A549 (cell line): ENCODE data around the gene ODAPH. TPM values are rescaled to one million over a fixed set of nuclear protein-coding genes. Genes with fewer than 3 reads are reported as not detected.

Experiments
- ATAC-seq, 2 experiments: fragments of 200-7000 bp in 1 of 2; fragments of >200 bp in 1 of 2; cut with Nextera tagmentation in 1 of 2; cut with Tn5 transposase in 1 of 2; 3 replicates each; pipeline versions ENCODE4 v1.8.0 to v1.9.1; 2018 to 2020; ENCODE audit warnings: mild to moderate bottlenecking in 1 of 2, moderate library complexity in 1 of 2
- CTCF ChIA-PET: fragments of 300-600 bp; sonication (Branson Sonifier 250); formaldehyde crosslinking; extraction: SDS; loops from one replicate; lab custom pipeline; 2021; ENCODE audit warnings: antibody characterized with exemption, inconsistent platforms; lab: Yijun Ruan, JAX
- POLR2A ChIA-PET: fragments of 350-600 bp; formaldehyde crosslinking; extraction: SDS; loops from one replicate; lab custom pipeline; 2021; ENCODE audit warnings: antibody characterized with exemption, inconsistent platforms; lab: Yijun Ruan, JAX
- DNase-seq, 2 experiments: peaks; one replicate each; pipeline versions ENCODE4 v3.0.0 to v3.0.0-alpha.2; 2011 to 2016; ENCODE audit warnings: low read depth in 1 of 2, low spot score in 1 of 2
- FAIRE-seq: peaks from 2 replicates; lab custom pipeline; 2011; peaks lifted over from hg19 to GRCh38; lab: Jason Lieb, UNC
- H3K27ac ChIP-seq, 2 experiments: fragments of >200 bp; sonication (Bioruptor Twin); formaldehyde crosslinking; 3 replicates each; pipeline ENCODE4 v1.5.1; 2016 to 2017
- H3K4me1 ChIP-seq: fragments of >200 bp; sonication (Bioruptor Twin); formaldehyde crosslinking; 3 replicates; pipeline ENCODE4 v1.6.1; 2016
- H3K4me2 ChIP-seq: fragments of >200 bp; sonication (Bioruptor Twin); formaldehyde crosslinking; 3 replicates; pipeline ENCODE4 v1.6.1; 2016
- H3K4me3 ChIP-seq: fragments of >200 bp; sonication (Bioruptor Twin); formaldehyde crosslinking; 3 replicates; pipeline ENCODE4 v1.5.1; 2016
- H3K9me3 ChIP-seq: fragments of >200 bp; sonication (Bioruptor Twin); formaldehyde crosslinking; 3 replicates; pipeline ENCODE4 v1.6.1; 2016
- CBX8 ChIP-seq: fragments of 200-600 bp; sonication (generic); IDR thresholded peaks from 2 replicates; pipeline ENCODE4 v1.6.1; 2016
- CEBPB ChIP-seq, 2 experiments: fragments of >200 bp in 1 of 2; sonication (Bioruptor Twin) in 1 of 2; formaldehyde crosslinking in 1 of 2; IDR thresholded peaks; 2 replicates each; pipeline ENCODE4 v1.6.1; 2012 to 2016
- ESRRA ChIP-seq: fragments of 150-350 bp; IDR thresholded peaks from 2 replicates; pipeline ENCODE4 v1.6.1; 2014; ENCODE audit warnings: mild to moderate bottlenecking, low read length, borderline replicate concordance
- FOSL2 ChIP-seq, 2 experiments: fragments of 450-650 bp in 1 of 2; fragments of >200 bp in 1 of 2; sonication (Bioruptor Twin) in 1 of 2; formaldehyde crosslinking; IDR thresholded peaks; 2 replicates each; pipeline versions ENCODE4 v1.5.0 to v1.6.1; 2016 to 2020; ENCODE audit warnings: mild to moderate bottlenecking in 1 of 2, moderate library complexity in 1 of 2
- HEYL ChIP-seq: fragments of 250-450 bp; sonication (Bioruptor Pico); IDR thresholded peaks from 2 replicates; pipeline ENCODE4 v1.8.0; 2021; ENCODE audit warnings: mild to moderate bottlenecking, moderate library complexity
- HOXA7 ChIP-seq: fragments of 250-450 bp; sonication (Bioruptor Pico); IDR thresholded peaks from 2 replicates; pipeline ENCODE4 v1.5.0; 2020; ENCODE audit warnings: mild to moderate bottlenecking, moderate library complexity
- MAFK ChIP-seq: fragments of 450-650 bp; IDR thresholded peaks from 2 replicates; pipeline ENCODE4 v1.6.1; 2014; ENCODE audit not compliant: partially characterized antibody
- NFE2L2 ChIP-seq: fragments of 150-350 bp; conservative IDR thresholded peaks from 2 replicates; pipeline ENCODE4 v1.6.1; 2014; ENCODE audit warnings: low read length
- NPAS2 ChIP-seq: fragments of 250-450 bp; sonication (Bioruptor Pico); IDR thresholded peaks from 2 replicates; pipeline ENCODE4 v1.8.0; 2022; ENCODE audit warnings: mild to moderate bottlenecking, moderate library complexity, borderline replicate concordance
- NR3C1 ChIP-seq: fragments of >200 bp; sonication (Bioruptor Twin); formaldehyde crosslinking; IDR thresholded peaks from 3 replicates; pipeline ENCODE4 v1.6.1; 2017
- PHF8 ChIP-seq: fragments of 200-600 bp; sonication (generic); IDR thresholded peaks from 2 replicates; pipeline ENCODE4 v1.6.1; 2016; ENCODE audit warnings: low read depth, mild to moderate bottlenecking, antibody characterized with exemption, moderate library complexity, borderline replicate concordance
- RCOR1 ChIP-seq: fragments of 150-350 bp; IDR thresholded peaks from 2 replicates; pipeline ENCODE4 v1.6.1; 2014; ENCODE audit warnings: antibody characterized with exemption, low read length, low read depth
- TFCP2L1 ChIP-seq: fragments of 250-450 bp; sonication (Bioruptor Pico); IDR thresholded peaks from 2 replicates; pipeline ENCODE4 v1.5.0; 2021; ENCODE audit warnings: mild to moderate bottlenecking
- TP53 ChIP-seq: fragments of 250-450 bp; sonication (Bioruptor Pico); IDR thresholded peaks from 2 replicates; pipeline ENCODE4 v1.5.0; 2021; ENCODE audit warnings: mild to moderate bottlenecking, moderate library complexity
- ZC3H11A ChIP-seq: fragments of 450-650 bp; IDR thresholded peaks from 2 replicates; pipeline ENCODE4 v1.6.1; 2014; ENCODE audit warnings: antibody characterized with exemption, mild to moderate bottlenecking
- ZFP36 ChIP-seq: fragments of 450-650 bp; IDR thresholded peaks from 2 replicates; pipeline ENCODE4 v1.6.1; 2014; ENCODE audit warnings: borderline replicate concordance; ENCODE audit not compliant: partially characterized antibody
- ZNF302 ChIP-seq: fragments of 250-450 bp; sonication (Bioruptor Pico); IDR thresholded peaks from 2 replicates; pipeline ENCODE4 v1.9.0; 2021; ENCODE audit warnings: inconsistent platforms, mild to moderate bottlenecking, moderate library complexity
- ZSCAN20 ChIP-seq: fragments of 250-450 bp; sonication (Bioruptor Pico); IDR thresholded peaks from 2 replicates; pipeline ENCODE4 v1.8.0; 2022; ENCODE audit warnings: mild to moderate bottlenecking, moderate library complexity
- WGBS: methylation state at CpG from one replicate; pipeline ENCODE4 v1.1.6; 2017; ENCODE audit errors: missing lambda C conversion rate; 5-methylcytosine and 5-hydroxymethylcytosine counted together
- polyA plus RNA-seq, 4 experiments: library from polyadenylated mRNA; depleted of rRNA in 3 of 4; stranded (reverse); fragments of >200 nt; fragmentation: RNase III in 1 of 4; extraction: RNeasy Plus Mini Kit Qiagen cat#74134 plus additional on column Dnase treatment in 1 of 4; gene quantifications; 2 replicates in 3 of 4; 3 replicates in 1 of 4; pipeline ENCODE4 v1.2.3, GENCODE V29; 2011 to 2017
- TF ChIP-seq, protein P1 (sequence below): fragments of >200 bp; sonication (Bioruptor Twin); formaldehyde crosslinking; IDR thresholded peaks from 3 replicates; pipeline ENCODE4 v1.6.1; 2016
- TF ChIP-seq, protein P2 (sequence below): fragments of 250-450 bp; sonication (Bioruptor Pico); IDR thresholded peaks from 2 replicates; pipeline ENCODE4 v1.5.0; 2021; ENCODE audit warnings: mild to moderate bottlenecking, moderate library complexity, borderline replicate concordance
- TF ChIP-seq, protein P3 (sequence below): IDR thresholded peaks from 2 replicates; pipeline ENCODE4 v1.6.1; 2012
- TF ChIP-seq, protein P4 (sequence below): IDR thresholded peaks from 2 replicates; pipeline ENCODE4 v1.6.1; 2012

ODAPH gene
- polyA plus RNA-seq, 2 of the 4 experiments (the other 2 are of a cell fraction), result 0.06 to 0.08 TPM

DNA sequence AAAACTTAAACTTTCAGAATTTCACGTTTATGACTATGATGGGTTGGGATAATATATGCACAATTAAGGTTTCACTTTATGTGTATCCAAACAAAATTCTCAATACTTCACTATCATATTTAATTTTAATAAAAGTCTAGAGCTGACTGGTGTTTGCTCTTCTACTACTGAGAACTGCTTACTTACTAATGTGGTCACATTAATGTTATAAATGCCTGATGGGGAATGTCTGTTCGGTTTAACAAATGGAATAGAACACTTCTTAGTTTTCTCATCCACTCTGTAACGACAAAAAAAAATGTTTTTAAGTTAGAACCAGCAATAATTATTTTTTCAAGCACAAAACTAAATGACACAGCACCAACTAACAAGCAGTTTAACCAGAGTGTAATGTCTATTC is 40.2 kb downstream of the ODAPH start:
- TF ChIP-seq, protein P1, sequence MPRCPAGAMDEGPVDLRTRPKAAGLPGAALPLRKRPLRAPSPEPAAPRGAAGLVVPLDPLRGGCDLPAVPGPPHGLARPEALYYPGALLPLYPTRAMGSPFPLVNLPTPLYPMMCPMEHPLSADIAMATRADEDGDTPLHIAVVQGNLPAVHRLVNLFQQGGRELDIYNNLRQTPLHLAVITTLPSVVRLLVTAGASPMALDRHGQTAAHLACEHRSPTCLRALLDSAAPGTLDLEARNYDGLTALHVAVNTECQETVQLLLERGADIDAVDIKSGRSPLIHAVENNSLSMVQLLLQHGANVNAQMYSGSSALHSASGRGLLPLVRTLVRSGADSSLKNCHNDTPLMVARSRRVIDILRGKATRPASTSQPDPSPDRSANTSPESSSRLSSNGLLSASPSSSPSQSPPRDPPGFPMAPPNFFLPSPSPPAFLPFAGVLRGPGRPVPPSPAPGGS, result no peak
- TF ChIP-seq, all 56 proteins: peak for 0
- Histone ChIP-seq H3K27ac (no peak overlapping the region), H3K9me3 (no peaks in the 10 kb centered on the region), H3K4me3 (no peak overlapping the region), H3K4me2 (no peak overlapping the region), H3K4me1 (no peaks in the 10 kb centered on the region)
- ChIA-PET POLR2A (no interaction called here), CTCF (no interaction called here)
- no peak for ATAC-seq
- 60% methylated on average over 3 of the region's 3 CpGs for WGBS
- FAIRE-seq, result no peak
- no peak for DNase-seq

DNA sequence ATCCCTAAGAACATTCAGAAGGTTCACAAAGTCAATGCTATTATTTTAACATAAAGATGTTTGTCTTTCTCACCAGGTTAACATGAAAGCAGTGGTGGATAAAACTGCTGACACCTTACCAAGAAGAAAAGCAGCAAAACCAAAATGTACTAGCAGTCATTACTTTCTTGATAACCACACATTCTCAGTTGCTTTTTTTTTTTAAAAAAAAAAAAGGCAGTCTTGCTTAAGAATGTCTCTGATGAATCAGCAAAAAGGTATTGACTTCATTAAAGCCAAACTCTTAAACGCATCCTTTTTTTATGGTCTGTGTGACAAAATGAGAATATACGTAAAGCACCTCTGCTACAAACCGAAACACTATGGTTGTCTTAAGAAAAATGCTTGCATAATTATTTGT is 42.5 kb downstream of the ODAPH start:
- CTCF ChIA-PET, result no interaction called here
- no peaks in the 10 kb centered on the region for H3K4me1 ChIP-seq
- H3K4me3 ChIP-seq, result no peak overlapping the region
- ATAC-seq (no peak), FAIRE-seq (no peak), DNase-seq (no peak)
- no peak overlapping the region for H3K4me2 ChIP-seq
- TF ChIP-seq MAFK (peak; percentile 64), NFE2L2 (no peak)
- no peaks in the 10 kb centered on the region for H3K9me3 ChIP-seq
- 76% methylated on average over 3 of the region's 3 CpGs for WGBS
- POLR2A ChIA-PET, result no interaction called here
- no peak overlapping the region for H3K27ac ChIP-seq

DNA sequence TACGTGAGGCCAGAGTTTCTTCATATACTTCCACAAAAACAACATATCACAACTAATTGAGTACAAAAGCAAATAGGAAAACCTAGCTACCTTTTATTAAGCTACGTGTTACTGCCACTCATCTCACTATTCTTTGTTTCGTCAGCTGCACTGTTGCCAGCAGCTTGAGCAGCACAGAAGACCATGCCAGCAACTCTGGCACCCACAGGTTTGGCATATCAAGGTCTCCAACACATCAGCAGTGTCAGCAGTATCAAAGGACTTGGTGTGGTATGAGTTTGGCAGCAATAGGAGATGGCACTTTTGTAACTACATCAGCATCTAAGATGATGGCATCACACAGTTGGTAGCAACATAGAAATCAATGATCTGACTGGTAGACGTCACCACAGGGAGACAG is 43.8 kb downstream of the ODAPH start:
- FAIRE-seq (no peak), ATAC-seq (no peak), DNase-seq (no peak)
- Histone ChIP-seq H3K27ac (no peak overlapping the region), H3K4me3 (no peak overlapping the region), H3K9me3 (no peaks in the 10 kb centered on the region), H3K4me2 (no peak overlapping the region), H3K4me1 (no peaks in the 10 kb centered on the region)
- 91% methylated on average over 4 of the region's 4 CpGs for WGBS
- ChIA-PET POLR2A (no interaction called here), CTCF (no interaction called here)
- TF ChIP-seq TP53 (CRISPR knock-in tag) (no peak), HEYL (CRISPR knock-in tag) (no peak), PHF8 (no peak), HOXA7 (CRISPR knock-in tag) (no peak), ZSCAN20 (no peak), TFCP2L1 (CRISPR knock-in tag) (no peak), ZC3H11A (no peak), NPAS2 (CRISPR knock-in tag) (no peak), MAFK (no peak), CEBPB (IDR thresholded peaks at IDR 0.05) (no peak), FOSL2 (IDR thresholded peaks at IDR 0.05) (no peak), FOSL2 (CRISPR knock-in tag; IDR thresholded peaks at IDR 0.05) (no peak), ESRRA (no peak), CBX8 (no peak), ZFP36 (no peak), ZNF302 (CRISPR knock-in tag) (no peak), RCOR1 (no peak), NR3C1 (no peak)
- TF ChIP-seq, protein P2, sequence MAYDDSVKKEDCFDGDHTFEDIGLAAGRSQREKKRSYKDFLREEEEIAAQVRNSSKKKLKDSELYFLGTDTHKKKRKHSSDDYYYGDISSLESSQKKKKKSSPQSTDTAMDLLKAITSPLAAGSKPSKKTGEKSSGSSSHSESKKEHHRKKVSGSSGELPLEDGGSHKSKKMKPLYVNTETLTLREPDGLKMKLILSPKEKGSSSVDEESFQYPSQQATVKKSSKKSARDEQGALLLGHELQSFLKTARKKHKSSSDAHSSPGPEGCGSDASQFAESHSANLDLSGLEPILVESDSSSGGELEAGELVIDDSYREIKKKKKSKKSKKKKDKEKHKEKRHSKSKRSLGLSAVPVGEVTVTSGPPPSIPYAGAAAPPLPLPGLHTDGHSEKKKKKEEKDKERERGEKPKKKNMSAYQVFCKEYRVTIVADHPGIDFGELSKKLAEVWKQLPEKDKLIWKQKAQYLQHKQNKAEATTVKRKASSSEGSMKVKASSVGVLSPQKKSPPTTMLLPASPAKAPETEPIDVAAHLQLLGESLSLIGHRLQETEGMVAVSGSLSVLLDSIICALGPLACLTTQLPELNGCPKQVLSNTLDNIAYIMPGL (CRISPR knock-in tag), result no peak
- TF ChIP-seq, protein P3, sequence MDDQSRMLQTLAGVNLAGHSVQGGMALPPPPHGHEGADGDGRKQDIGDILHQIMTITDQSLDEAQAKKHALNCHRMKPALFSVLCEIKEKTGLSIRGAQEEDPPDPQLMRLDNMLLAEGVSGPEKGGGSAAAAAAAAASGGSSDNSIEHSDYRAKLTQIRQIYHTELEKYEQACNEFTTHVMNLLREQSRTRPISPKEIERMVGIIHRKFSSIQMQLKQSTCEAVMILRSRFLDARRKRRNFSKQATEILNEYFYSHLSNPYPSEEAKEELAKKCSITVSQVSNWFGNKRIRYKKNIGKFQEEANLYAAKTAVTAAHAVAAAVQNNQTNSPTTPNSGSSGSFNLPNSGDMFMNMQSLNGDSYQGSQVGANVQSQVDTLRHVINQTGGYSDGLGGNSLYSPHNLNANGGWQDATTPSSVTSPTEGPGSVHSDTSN, result no peak
- TF ChIP-seq, protein P4, sequence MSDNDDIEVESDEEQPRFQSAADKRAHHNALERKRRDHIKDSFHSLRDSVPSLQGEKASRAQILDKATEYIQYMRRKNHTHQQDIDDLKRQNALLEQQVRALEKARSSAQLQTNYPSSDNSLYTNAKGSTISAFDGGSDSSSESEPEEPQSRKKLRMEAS, result no peak
